Neural crest cell (in vitro differentiated cells): ENCODE data around the gene RAMP3. TPM values are rescaled to one million over a fixed set of nuclear protein-coding genes. Genes with fewer than 3 reads are reported as not detected.

Experiments used
- DNase-seq: peaks from one replicate; pipeline ENCODE4 v3.0.0; 2021; ENCODE audit warnings: low read depth, mixed read lengths, low spot score
- H3K27ac Mint-ChIP-seq: one replicate; pipeline ENCODE4 v1.8.0; 2021; ENCODE audit warnings: mild to moderate bottlenecking, mixed read lengths; ENCODE audit not compliant: unreplicated experiment
- H3K27me3 Mint-ChIP-seq: 2 replicates; pipeline ENCODE4 v1.8.0; 2021; ENCODE audit warnings: low read depth, mild to moderate bottlenecking, mixed read lengths
- H3K36me3 Mint-ChIP-seq: 2 replicates; pipeline ENCODE4 v1.8.0; 2021; ENCODE audit warnings: low read depth, mild to moderate bottlenecking, mixed read lengths
- H3K4me1 Mint-ChIP-seq: 2 replicates; pipeline ENCODE4 v1.8.0; 2021; ENCODE audit warnings: mixed read lengths
- H3K4me3 Mint-ChIP-seq: one replicate; pipeline ENCODE4 v1.8.0; 2021; ENCODE audit warnings: mild to moderate bottlenecking, mixed read lengths
- H3K9me3 Mint-ChIP-seq: 2 replicates; pipeline ENCODE4 v1.8.0; 2021; ENCODE audit warnings: mixed read lengths
- total RNA-seq: library from RNA; stranded (reverse); gene quantifications from 2 replicates; pipeline ENCODE4 v1.2.1, GENCODE V29; 2021
- TF ChIP-seq, protein P1 (sequence below): fragments of 200-600 bp; sonication (generic); conservative IDR thresholded peaks from 2 replicates; pipeline ENCODE4 v1.5.0; 2021; ENCODE audit warnings: antibody characterized with exemption, mild to moderate bottlenecking

Gene RAMP3
- total RNA-seq, 1 donor from 2014 or later, result not detected

DNA sequence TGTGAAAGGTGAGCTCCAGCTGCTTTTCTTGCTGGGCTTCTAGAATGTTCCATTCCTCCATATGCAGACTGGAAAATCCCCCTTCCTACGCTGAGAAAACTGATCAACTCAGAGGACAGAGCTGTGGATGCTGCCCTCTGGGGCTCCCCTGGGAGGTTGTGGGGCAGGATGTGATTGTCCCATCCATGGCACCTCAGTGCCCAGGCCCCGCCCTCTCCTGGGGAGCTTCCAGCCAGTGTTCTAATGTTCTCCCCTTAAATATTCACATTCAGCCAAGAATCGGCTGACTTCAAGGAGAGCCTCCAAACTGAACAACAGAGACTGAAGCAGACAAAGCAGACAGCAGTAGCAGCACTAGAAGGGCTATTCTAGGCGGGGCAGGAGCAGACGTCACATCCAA is 55.0 kb downstream of the RAMP3 start:
- TF ChIP-seq, protein P1, sequence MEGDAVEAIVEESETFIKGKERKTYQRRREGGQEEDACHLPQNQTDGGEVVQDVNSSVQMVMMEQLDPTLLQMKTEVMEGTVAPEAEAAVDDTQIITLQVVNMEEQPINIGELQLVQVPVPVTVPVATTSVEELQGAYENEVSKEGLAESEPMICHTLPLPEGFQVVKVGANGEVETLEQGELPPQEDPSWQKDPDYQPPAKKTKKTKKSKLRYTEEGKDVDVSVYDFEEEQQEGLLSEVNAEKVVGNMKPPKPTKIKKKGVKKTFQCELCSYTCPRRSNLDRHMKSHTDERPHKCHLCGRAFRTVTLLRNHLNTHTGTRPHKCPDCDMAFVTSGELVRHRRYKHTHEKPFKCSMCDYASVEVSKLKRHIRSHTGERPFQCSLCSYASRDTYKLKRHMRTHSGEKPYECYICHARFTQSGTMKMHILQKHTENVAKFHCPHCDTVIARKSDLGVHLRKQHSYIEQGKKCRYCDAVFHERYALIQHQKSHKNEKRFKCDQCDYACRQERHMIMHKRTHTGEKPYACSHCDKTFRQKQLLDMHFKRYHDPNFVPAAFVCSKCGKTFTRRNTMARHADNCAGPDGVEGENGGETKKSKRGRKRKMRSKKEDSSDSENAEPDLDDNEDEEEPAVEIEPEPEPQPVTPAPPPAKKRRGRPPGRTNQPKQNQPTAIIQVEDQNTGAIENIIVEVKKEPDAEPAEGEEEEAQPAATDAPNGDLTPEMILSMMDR, result no peak
- DNase-seq, result no peak
- Mint-ChIP-seq H3K4me3 (no peak overlapping the region), H3K27me3 (peaks cover 39% of the 10 kb centered on the region), H3K4me1 (peaks cover 3% of the 10 kb centered on the region), H3K36me3 (no peaks in the 10 kb centered on the region), H3K9me3 (no peaks in the 10 kb centered on the region), H3K27ac (no peak overlapping the region)

DNA sequence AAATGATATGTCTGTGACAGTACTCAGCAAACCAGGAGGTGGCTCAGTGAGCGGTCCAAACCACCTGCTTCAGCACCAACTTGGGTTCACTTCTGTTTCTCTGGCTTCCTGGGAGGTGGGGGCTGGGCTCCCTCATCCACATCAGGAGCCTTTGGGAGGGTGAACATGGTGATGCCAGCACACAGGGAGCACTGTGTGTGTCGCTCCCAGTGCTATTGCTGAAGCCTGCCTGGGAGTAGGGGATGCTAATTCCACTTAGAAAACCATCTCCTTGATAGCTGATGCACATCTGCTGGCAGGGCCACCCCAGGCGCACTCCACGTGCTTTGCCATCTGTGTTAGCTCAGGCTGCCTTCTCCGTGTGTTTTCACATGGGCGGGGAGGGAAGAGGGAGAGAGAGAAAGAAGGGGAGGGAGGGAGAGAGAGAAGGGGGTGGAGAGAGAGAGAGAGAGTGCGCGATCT is 58.0 kb downstream of the RAMP3 start:
- TF ChIP-seq, protein P1, result no peak
- Mint-ChIP-seq H3K27ac (no peak overlapping the region), H3K4me3 (no peak overlapping the region), H3K4me1 (peaks cover 16% of the 10 kb centered on the region), H3K9me3 (no peaks in the 10 kb centered on the region), H3K36me3 (no peaks in the 10 kb centered on the region), H3K27me3 (peaks cover 28% of the 10 kb centered on the region)
- no peak for DNase-seq

DNA sequence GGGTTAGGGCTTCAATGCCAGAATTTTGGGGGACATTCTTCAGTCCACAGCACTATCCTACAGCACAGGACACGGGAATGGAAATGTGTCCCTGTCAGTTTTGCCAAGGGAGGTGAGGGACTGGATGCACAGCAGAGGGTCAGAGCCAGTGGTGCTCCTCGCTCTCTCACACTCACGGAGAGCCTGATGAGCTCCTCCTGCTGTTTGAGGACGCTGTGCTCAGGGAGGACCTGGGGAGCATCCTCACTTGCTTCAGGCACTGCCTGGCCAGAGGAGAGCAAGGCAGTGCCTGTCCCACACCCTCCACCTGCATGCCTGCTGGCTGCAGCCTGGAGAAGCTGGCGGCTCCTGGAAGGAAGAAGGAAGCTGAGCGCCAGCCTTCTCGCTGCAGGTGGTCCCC is 58.6 kb downstream of the RAMP3 start:
- H3K4me1 Mint-ChIP-seq, result peaks cover 21% of the 10 kb centered on the region
- TF ChIP-seq, protein P1, result no peak
- H3K27me3 Mint-ChIP-seq, result peaks cover 28% of the 10 kb centered on the region
- no peak overlapping the region for H3K27ac Mint-ChIP-seq
- H3K36me3 Mint-ChIP-seq, result no peaks in the 10 kb centered on the region
- no peak for DNase-seq
- H3K4me3 Mint-ChIP-seq, result no peak overlapping the region
- no peaks in the 10 kb centered on the region for H3K9me3 Mint-ChIP-seq

DNA sequence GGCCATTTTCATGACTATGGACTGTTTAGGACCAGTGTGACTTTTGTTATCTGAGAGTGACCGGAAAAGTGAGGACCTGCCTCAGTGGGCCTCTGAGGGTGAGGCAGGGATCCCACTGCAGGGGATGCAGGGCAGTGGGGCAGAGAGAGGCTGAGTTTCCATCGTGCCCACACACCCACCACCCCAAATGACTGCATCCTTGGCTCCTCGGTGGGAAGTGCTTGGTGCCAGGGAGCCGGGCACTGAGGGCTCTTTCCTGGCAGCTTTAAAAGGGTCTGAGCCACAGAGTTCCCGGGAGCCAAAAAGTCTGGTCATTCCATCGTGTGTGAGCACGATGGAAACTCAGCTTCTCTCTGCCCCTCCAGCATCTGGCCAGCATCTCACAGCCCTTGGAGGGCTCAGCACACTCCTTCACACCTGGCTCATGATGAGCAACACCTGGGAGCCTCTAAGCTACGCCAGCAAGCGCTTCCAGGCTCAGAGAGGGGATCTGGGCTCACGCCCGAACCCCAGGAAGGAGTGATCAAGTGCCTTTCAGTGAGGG is 59.1 kb downstream of the RAMP3 start:
- Mint-ChIP-seq H3K4me3 (no peak overlapping the region), H3K4me1 (peaks cover 26% of the 10 kb centered on the region), H3K36me3 (no peaks in the 10 kb centered on the region), H3K27me3 (peaks cover 28% of the 10 kb centered on the region), H3K27ac (no peak overlapping the region), H3K9me3 (no peaks in the 10 kb centered on the region)
- TF ChIP-seq, protein P1, result no peak
- DNase-seq, result no peak

DNA sequence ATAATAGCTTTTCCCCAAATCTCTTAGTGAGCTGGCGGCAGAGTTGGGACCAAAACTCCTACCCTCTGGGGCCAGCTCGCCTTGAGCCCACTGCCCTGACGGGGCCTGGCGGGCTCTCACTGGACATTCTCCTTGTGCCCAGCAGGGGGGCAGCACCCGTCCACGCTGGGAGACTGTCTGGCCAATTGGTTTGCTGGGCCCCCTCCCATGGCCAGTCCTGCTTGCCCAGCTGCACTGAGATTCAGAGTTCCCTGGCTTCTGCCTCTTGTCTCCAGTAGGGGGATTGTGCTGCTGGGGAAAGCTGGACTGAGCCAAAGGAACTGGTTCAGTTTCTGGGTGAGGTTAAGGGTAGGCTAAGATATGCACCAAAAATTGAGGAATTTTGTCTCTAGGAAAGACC is 59.8 kb downstream of the RAMP3 start:
- TF ChIP-seq, protein P1, result peak; percentile 60
- DNase-seq, result peak; percentile 12

More for the DNA sequence above, 59.8 kb downstream of the RAMP3 start:
- no peak overlapping the region for H3K4me3 Mint-ChIP-seq
- no peaks in the 10 kb centered on the region for H3K36me3 Mint-ChIP-seq
- no peaks in the 10 kb centered on the region for H3K9me3 Mint-ChIP-seq
- H3K4me1 Mint-ChIP-seq, result peaks cover 31% of the 10 kb centered on the region
- H3K27ac Mint-ChIP-seq, result no peak overlapping the region
- H3K27me3 Mint-ChIP-seq, result peaks cover 24% of the 10 kb centered on the region
